Measurements from ENCODE around the gene PMM2.
"Not testable (repeated sequence)": the region's sequence is repeated elsewhere in the genome, so short reads cannot be mapped to it uniquely, and the experiment has no call there.

Gene PMM2

GRCh38 chr16:8781797-8782196, 15.8 kb upstream of the PMM2 start:
- no peak for TF ChIP-seq CTCF (IDR thresholded peaks at IDR 0.05; ENCODE audit: low read length, missing control alignments)
- no peak overlapping the region for H3K4me3 ChIP-seq (replicated peaks; ENCODE audit: low read depth, low read length)
- DNase-seq (ENCODE audit: low read depth), result no peak

- no peak overlapping the region for H3K4me3 ChIP-seq (replicated peaks; ENCODE audit: low read depth, low read length)
- no peak for TF ChIP-seq CTCF (IDR thresholded peaks at IDR 0.05; ENCODE audit: low read length, missing control alignments)
- DNase-seq (ENCODE audit: low read depth), result no peak
These were observed 15.0 kb upstream of the PMM2 start for GRCh38 chr16:8782673-8783072.

GRCh38 chr16:8785408-8785807, 12.2 kb upstream of the PMM2 start:
- no peak overlapping the region for H3K4me3 ChIP-seq (replicated peaks; ENCODE audit: low read depth, low read length)
- TF ChIP-seq CTCF (IDR thresholded peaks at IDR 0.05; ENCODE audit: low read length, missing control alignments), result no peak
- DNase-seq (ENCODE audit: low read depth), result no peak

GRCh38 chr16:8786316-8786715, 11.3 kb upstream of the PMM2 start:
- not testable (repeated sequence) for DNase-seq (ENCODE audit: low read depth); H3K4me3 ChIP-seq (replicated peaks; ENCODE audit: low read depth, low read length)

GRCh38 chr16:8788578-8789172, 9.0 kb upstream of the PMM2 start:
- no peak overlapping the region for H3K4me3 ChIP-seq (replicated peaks; ENCODE audit: low read depth, low read length)
- no peak for DNase-seq (ENCODE audit: low read depth)
- no peak for TF ChIP-seq CTCF (IDR thresholded peaks at IDR 0.05; ENCODE audit: low read length, missing control alignments)

GRCh38 chr16:8795091-8795490, 2.5 kb upstream of the PMM2 start:
- TF ChIP-seq CTCF (IDR thresholded peaks at IDR 0.05; ENCODE audit: low read length, missing control alignments), result no peak
- DNase-seq (ENCODE audit: low read depth), result no peak
- no peak overlapping the region for H3K4me3 ChIP-seq (replicated peaks; ENCODE audit: low read depth, low read length)

- DNase-seq (ENCODE audit: low read depth), result no peak
- TF ChIP-seq CTCF (IDR thresholded peaks at IDR 0.05; ENCODE audit: low read length, missing control alignments), result no peak
These were observed 1.8 kb upstream of the PMM2 start for GRCh38 chr16:8795818-8796217.

More at GRCh38 chr16:8795818-8796217, 1.8 kb upstream of the PMM2 start:
- H3K4me3 ChIP-seq (replicated peaks; ENCODE audit: low read depth, low read length), result no peak overlapping the region
